ENCODE results near the gene TEX36. TPM values are rescaled to one million over a fixed set of nuclear protein-coding genes. Genes with fewer than 3 reads are reported as not detected.
A peak's percentile ranks its signal among the peaks of the same experiment; 100 is the strongest.
"Not testable (repeated sequence)": the region's sequence is repeated elsewhere in the genome, so short reads cannot be mapped to it uniquely, and the experiment has no call there.

Gene TEX36
- total RNA-seq, 1 donor from 2014 or later, result not detected

DNA sequence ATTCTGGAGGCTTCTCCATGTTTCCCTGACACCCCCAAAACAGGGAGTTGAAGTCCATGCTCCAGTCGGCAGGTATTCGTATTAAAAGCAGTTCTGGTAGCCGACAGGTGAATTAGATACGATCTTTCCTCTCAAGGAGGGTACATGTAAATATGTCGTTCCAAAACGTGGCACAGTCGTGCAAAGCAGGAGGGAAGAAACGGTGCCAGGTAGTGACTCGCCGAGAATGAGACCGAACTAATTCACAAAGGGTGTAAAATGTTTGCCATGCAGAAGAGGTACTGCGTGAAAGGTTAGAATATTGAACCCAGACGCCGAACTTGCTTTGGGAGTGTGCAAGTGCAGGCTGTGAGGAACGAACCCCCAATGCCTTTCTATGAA lies 37.0 kb upstream of the TEX36 start:
- TF ChIP-seq, protein P1, sequence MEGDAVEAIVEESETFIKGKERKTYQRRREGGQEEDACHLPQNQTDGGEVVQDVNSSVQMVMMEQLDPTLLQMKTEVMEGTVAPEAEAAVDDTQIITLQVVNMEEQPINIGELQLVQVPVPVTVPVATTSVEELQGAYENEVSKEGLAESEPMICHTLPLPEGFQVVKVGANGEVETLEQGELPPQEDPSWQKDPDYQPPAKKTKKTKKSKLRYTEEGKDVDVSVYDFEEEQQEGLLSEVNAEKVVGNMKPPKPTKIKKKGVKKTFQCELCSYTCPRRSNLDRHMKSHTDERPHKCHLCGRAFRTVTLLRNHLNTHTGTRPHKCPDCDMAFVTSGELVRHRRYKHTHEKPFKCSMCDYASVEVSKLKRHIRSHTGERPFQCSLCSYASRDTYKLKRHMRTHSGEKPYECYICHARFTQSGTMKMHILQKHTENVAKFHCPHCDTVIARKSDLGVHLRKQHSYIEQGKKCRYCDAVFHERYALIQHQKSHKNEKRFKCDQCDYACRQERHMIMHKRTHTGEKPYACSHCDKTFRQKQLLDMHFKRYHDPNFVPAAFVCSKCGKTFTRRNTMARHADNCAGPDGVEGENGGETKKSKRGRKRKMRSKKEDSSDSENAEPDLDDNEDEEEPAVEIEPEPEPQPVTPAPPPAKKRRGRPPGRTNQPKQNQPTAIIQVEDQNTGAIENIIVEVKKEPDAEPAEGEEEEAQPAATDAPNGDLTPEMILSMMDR (IDR thresholded peaks at IDR 0.05), result no peak
- ChIA-PET POLR2A (interaction anchor here (0.7 to 1.0 kb wide), 2 partner anchors 804 to 1258 kb away, joined by 4 to 7 read pairs; partner anchors contain the start of gene LHPP), CTCF (no interaction called here)
- Mint-ChIP-seq H3K27ac (peak overlapping the region; percentile 96), H3K9me3 (no peaks in the 10 kb centered on the region), H3K36me3 (ENCODE audit: low read depth) (peaks cover 38% of the 10 kb centered on the region), H3K27me3 (no peaks in the 10 kb centered on the region), H3K4me1 (peaks cover 29% of the 10 kb centered on the region), H3K4me3 (peak overlapping the region; percentile 99)
- intact Hi-C loops (cut with micrococcal nuclease), result loop anchor here (10.0 kb wide), 1 partner anchor 1255 kb away; the partner anchor contains the start of gene LHPP
- DNase-seq (no peak), ATAC-seq (ENCODE audit: low read depth) (no peak)

DNA sequence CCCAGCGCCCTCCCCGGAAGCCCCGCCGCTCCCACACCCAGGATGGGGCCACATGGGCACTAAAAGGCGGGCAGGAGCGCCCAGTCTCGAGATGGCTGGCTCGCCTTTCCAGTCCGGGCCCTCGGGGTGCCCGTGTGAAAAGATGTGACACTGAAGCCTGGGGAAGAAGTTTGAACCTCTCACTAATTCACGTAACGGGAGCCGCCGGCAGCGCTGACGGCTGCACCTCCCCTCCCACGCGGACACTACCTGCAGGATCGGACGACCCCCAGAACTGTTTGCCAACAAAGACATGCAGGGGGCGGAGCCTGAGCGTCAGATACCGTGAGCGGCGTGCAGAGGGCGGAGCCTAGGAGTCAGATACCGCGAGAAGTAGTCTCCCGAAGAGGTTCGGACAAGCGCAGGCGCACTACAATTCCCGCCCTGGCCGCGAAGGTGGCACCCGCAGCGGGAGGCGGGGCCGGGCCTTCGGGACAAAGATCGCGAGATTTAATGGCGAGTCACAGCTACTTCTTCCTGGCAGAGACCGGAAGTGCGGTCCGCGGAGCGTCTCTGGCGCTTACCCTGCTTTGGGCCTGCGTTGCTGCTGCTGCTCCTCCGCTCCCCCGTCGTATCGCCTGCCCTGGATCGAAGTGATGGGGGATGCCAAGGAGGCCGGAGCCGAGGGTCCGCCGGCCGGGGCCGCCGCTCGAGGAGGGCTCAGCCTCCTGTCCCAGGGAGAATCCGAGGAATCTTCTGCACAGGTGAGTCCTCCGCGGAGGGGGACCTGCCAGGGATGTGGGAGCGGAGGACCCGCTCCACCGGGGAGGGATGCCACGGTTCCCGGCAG lies 36.4 kb upstream of the TEX36 start, which contains the start of gene EDRF1:
EDRF1 (plus strand) TSS at position 537 of the 829 bp plus-strand sequence; CDS start at position 636, 99 bp downstream.
- POLR2A ChIA-PET, result interaction anchor here (0.6 to 1.0 kb wide), 5 partner anchors 11 to 1258 kb away, joined by 3 to 16 read pairs (median 4); partner anchors contain the start of genes BCCIP, LHPP and UROS

DNA sequence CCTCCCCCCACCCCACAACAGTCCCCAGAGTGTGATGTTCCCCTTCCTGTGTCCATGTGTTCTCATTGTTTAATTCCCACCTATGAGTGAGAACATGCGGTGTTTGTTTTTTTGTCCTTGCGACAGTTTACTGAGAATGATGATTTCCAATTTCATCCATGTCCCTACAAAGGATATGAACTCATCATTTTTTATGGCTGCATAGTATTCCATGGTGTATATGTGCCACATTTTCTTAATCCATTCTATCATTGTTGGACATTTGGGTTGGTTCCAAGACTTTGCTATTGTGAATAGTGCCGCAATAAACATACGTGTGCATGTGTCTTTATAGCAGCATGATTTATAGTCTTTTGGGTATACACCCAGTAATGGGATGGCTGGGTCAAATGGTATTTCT lies 31.8 kb upstream of the TEX36 start:
- ATAC-seq (ENCODE audit: low read depth); H3K27me3 Mint-ChIP-seq; DNase-seq; CTCF ChIA-PET; H3K4me3 Mint-ChIP-seq; H3K4me1 Mint-ChIP-seq; H3K27ac Mint-ChIP-seq; POLR2A ChIA-PET; H3K36me3 Mint-ChIP-seq (ENCODE audit: low read depth): not testable (repeated sequence)
- H3K9me3 Mint-ChIP-seq, result peaks cover 26% of the 10 kb centered on the region
- intact Hi-C loops (cut with micrococcal nuclease), result loop anchor here (5.0 kb wide), 2 partner anchors 647 to 667 kb away; no protein-coding TSS in a partner anchor

More for the DNA sequence above, 36.4 kb upstream of the TEX36 start, which contains the start of gene EDRF1:
- Mint-ChIP-seq H3K4me1 (peaks cover 29% of the 10 kb centered on the region), H3K27me3 (no peaks in the 10 kb centered on the region), H3K9me3 (peaks cover 2% of the 10 kb centered on the region), H3K27ac (peak within 1 kb of the TSS; percentile 96), H3K36me3 (ENCODE audit: low read depth) (peaks cover 32% of the 10 kb centered on the region), H3K4me3 (peak within 1 kb of the TSS; percentile 99)
- intact Hi-C loops (cut with micrococcal nuclease), result loop anchor here (1.0 to 10.0 kb wide), 9 partner anchors 104 to 1255 kb away; partner anchors contain the start of genes ABRAXAS2, BCCIP, FANK1 and LHPP
- DNase-seq (peak; percentile 97), ATAC-seq (ENCODE audit: low read depth) (peak; percentile 96)
- TF ChIP-seq, protein P1 (IDR thresholded peaks at IDR 0.05), result no peak
- CTCF ChIA-PET, result no interaction called here

DNA sequence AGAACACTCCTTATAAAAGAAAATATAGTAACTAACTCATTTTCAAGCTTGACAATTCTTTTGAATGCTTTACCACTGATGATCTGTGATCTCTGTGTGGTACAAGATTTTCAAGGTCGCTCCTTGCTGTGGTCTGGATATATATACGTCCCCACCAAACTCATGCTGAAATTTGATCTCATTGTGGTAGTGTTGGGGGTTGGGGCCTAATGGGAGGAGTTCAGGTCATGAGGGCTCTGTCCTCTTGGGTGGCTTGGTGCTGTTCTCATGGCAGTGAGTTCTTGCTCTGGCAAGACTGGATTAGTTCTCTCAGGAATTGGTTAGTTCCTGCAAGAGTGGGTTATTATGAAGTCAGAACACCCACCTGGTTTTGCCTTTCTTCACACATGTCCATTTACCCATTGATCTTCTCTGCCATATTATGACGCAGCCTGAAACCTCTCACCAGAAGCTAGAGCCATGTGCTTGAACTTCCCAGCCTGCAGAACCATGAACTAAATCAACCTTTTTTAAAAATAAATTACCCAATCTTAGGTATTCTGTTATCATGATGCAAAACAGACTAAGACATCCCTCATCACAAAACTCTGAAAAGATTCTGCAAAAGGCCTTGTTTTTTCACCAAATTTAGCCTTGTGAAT lies 28.3 kb upstream of the TEX36 start:
- DNase-seq (no peak), ATAC-seq (ENCODE audit: low read depth) (no peak)
- no peak overlapping the region for H3K27ac Mint-ChIP-seq
- POLR2A ChIA-PET, result no interaction called here
- peaks cover 2% of the 10 kb centered on the region for H3K36me3 Mint-ChIP-seq (ENCODE audit: low read depth)
- H3K4me3 Mint-ChIP-seq, result no peak overlapping the region
- peaks cover 26% of the 10 kb centered on the region for H3K9me3 Mint-ChIP-seq
- CTCF ChIA-PET, result no interaction called here
- peaks cover 2% of the 10 kb centered on the region for H3K27me3 Mint-ChIP-seq
- H3K4me1 Mint-ChIP-seq, result no peaks in the 10 kb centered on the region
- intact Hi-C loops (cut with micrococcal nuclease), result no loop called here
- TF ChIP-seq, protein P1 (IDR thresholded peaks at IDR 0.05), result no peak

DNA sequence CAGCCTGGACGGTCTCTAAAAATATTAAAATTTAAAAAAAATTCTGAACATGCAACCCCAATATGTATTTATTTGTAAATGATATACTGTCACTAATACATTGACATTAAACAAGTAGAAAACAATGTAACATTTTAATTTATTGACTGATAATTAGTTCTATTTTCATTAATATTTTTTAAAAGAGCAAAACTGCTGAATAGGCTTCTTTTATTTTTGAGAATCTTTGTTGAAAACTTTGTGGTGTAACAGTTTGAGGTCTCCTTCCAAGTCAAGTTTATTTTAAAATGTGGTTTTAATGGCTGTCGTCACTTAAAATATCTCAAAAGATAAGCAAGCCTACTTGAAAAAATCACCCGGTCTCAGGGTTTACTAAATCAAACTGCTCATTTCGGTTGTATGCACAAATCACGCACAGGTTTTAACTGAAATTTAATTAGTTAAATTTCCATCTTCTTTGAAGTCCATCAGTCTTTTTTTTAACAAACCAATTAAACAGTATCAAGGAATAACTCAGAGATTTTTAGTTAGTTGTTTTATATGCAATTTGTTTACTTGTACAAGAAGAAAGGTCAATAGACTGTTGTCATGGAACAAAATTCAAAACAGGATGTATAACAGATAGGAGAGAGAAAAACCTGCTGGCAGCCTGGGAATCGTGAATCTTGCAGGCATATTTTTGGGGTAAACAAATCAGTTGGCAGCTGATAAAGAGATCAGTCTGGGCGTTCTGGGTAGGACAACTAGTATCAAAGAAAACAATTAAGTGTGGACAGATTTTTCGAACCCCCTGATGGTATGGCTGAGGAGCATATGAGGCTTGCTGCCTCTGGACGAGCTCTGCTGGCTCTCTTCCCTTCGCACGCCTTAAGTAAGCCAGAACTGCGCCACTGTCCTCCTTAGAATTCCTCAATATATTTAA lies 26.9 kb upstream of the TEX36 start:
- DNase-seq (no peak), ATAC-seq (ENCODE audit: low read depth) (no peak)
- Mint-ChIP-seq H3K36me3 (ENCODE audit: low read depth) (peaks cover 2% of the 10 kb centered on the region), H3K27me3 (peaks cover 2% of the 10 kb centered on the region), H3K4me3 (no peak overlapping the region), H3K27ac (no peak overlapping the region), H3K9me3 (peaks cover 26% of the 10 kb centered on the region), H3K4me1 (no peaks in the 10 kb centered on the region)
- TF ChIP-seq, protein P1 (IDR thresholded peaks at IDR 0.05), result no peak
- ChIA-PET CTCF (no interaction called here), POLR2A (no interaction called here)
- intact Hi-C loops (cut with micrococcal nuclease), result no loop called here

All from activated B cell treated with CpG ODN at 0.5 μM for 24 hours (primary cell).